ENCODE measurements around the gene EXOC3. TPM values are rescaled to one million over a fixed set of nuclear protein-coding genes. Genes with fewer than 3 reads are reported as not detected.

EXOC3 gene
- polyA plus RNA-seq, 3 donors, result 33.2 to 59.7 (median 53.8) TPM

- peaks cover 19 to 21% of the 10 kb centered on the region in 2 donors for H3K4me1 ChIP-seq (ENCODE audit: control insufficient read depth in 1 of 2, insufficient read depth in 2 of 2, low read length in 2 of 2)
- no peak overlapping the region for H3K4me3 ChIP-seq (replicated peaks in 1 of 3; ENCODE audit: low read depth in 2 of 3, low read length in 3 of 3)
- H3K4me3 Mint-ChIP-seq, result no peak overlapping the region
- H3K9me3 Mint-ChIP-seq, result peaks cover 0 to 4% (median 2%) of the 10 kb centered on the region in 7 donors
- no peak overlapping the region for H2AFZ ChIP-seq (ENCODE audit: insufficient read depth, low read depth, low read length, poor library complexity, severe bottlenecking)
- H4K20me1 ChIP-seq (ENCODE audit: insufficient read depth, low read length), result no peaks in the 10 kb centered on the region
- no peaks in the 10 kb centered on the region for H3K9me3 ChIP-seq (replicated peaks in 1 of 2; ENCODE audit: control insufficient read depth in 1 of 2, insufficient read depth in 1 of 2, low read length in 2 of 2)
- H3K27ac ChIP-seq (ENCODE audit: low read depth in 1 of 2, low read length in 2 of 2), result no peak overlapping the region
- no peaks in the 10 kb centered on the region for H3K36me3 Mint-ChIP-seq
- H3K36me3 ChIP-seq (replicated peaks in 1 of 2; ENCODE audit: control insufficient read depth in 1 of 2, insufficient read depth in 2 of 2, low read length in 2 of 2), result no peaks in the 10 kb centered on the region
- H3K4me2 ChIP-seq (replicated peaks; ENCODE audit: extremely low read depth, low read length, poor library complexity, severe bottlenecking), result no peak overlapping the region
- H3K27ac Mint-ChIP-seq, result no peak overlapping the region
- 97% methylated on average over 8 of the region's 12 CpGs for WGBS (ENCODE audit: insufficient coverage)
- no peak for DNase-seq
- H3K27me3 ChIP-seq (ENCODE audit: control insufficient read depth in 2 of 2, insufficient read depth in 2 of 2, low read length in 2 of 2), result peaks cover 0 to 6% of the 10 kb centered on the region in 2 donors
- H3K79me2 ChIP-seq (ENCODE audit: insufficient read depth, low read length), result no peaks in the 10 kb centered on the region
- peaks cover 14% of the 10 kb centered on the region for H3K4me1 Mint-ChIP-seq
- intact Hi-C loops (cut with micrococcal nuclease), result no loop called here
- TF ChIP-seq, protein P1, sequence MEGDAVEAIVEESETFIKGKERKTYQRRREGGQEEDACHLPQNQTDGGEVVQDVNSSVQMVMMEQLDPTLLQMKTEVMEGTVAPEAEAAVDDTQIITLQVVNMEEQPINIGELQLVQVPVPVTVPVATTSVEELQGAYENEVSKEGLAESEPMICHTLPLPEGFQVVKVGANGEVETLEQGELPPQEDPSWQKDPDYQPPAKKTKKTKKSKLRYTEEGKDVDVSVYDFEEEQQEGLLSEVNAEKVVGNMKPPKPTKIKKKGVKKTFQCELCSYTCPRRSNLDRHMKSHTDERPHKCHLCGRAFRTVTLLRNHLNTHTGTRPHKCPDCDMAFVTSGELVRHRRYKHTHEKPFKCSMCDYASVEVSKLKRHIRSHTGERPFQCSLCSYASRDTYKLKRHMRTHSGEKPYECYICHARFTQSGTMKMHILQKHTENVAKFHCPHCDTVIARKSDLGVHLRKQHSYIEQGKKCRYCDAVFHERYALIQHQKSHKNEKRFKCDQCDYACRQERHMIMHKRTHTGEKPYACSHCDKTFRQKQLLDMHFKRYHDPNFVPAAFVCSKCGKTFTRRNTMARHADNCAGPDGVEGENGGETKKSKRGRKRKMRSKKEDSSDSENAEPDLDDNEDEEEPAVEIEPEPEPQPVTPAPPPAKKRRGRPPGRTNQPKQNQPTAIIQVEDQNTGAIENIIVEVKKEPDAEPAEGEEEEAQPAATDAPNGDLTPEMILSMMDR (IDR thresholded peaks at IDR 0.05), result no peak
- no peak overlapping the region for H3K9ac ChIP-seq (ENCODE audit: insufficient read depth, low read length, poor library complexity, severe bottlenecking)
- H3K27me3 Mint-ChIP-seq (ENCODE audit: low read depth in 3 of 3), result peaks cover 6 to 21% (median 14%) of the 10 kb centered on the region in 3 donors
Measured at GRCh38 chr5:404666-405241, 38.2 kb upstream of the EXOC3 start.

GRCh38 chr5:405421-405820, 37.6 kb upstream of the EXOC3 start:
- H3K9me3 ChIP-seq (replicated peaks in 1 of 2; ENCODE audit: control insufficient read depth in 1 of 2, insufficient read depth in 1 of 2, low read length in 2 of 2), result no peaks in the 10 kb centered on the region
- H3K36me3 ChIP-seq (replicated peaks in 1 of 2; ENCODE audit: control insufficient read depth in 1 of 2, insufficient read depth in 2 of 2, low read length in 2 of 2), result no peaks in the 10 kb centered on the region
- H3K27ac ChIP-seq (ENCODE audit: low read depth in 1 of 2, low read length in 2 of 2), result no peak overlapping the region
- Mint-ChIP-seq H3K27me3 (ENCODE audit: low read depth in 3 of 3) (peaks cover 6 to 14% (median 9%) of the 10 kb centered on the region in 3 donors), H3K27ac (no peak overlapping the region), H3K9me3 (peaks cover 0 to 4% (median 2%) of the 10 kb centered on the region in 7 donors), H3K36me3 (no peaks in the 10 kb centered on the region), H3K4me1 (peaks cover 8% of the 10 kb centered on the region), H3K4me3 (no peak overlapping the region)
- peaks cover 0 to 2% of the 10 kb centered on the region in 2 donors for H3K27me3 ChIP-seq (ENCODE audit: control insufficient read depth in 2 of 2, insufficient read depth in 2 of 2, low read length in 2 of 2)
- WGBS (ENCODE audit: insufficient coverage), result 98% methylated on average over 14 of the region's 18 CpGs
- no peak overlapping the region for H3K9ac ChIP-seq (ENCODE audit: insufficient read depth, low read length, poor library complexity, severe bottlenecking)
- no peak overlapping the region for H3K4me3 ChIP-seq (replicated peaks in 1 of 3; ENCODE audit: low read depth in 2 of 3, low read length in 3 of 3)
- intact Hi-C loops (cut with micrococcal nuclease), result no loop called here
- TF ChIP-seq, protein P1 (IDR thresholded peaks at IDR 0.05), result no peak
- DNase-seq, result no peak
- H3K79me2 ChIP-seq (ENCODE audit: insufficient read depth, low read length), result no peaks in the 10 kb centered on the region
- H3K4me1 ChIP-seq (ENCODE audit: control insufficient read depth in 1 of 2, insufficient read depth in 2 of 2, low read length in 2 of 2), result peaks cover 13 to 15% of the 10 kb centered on the region in 2 donors
- no peak overlapping the region for H2AFZ ChIP-seq (ENCODE audit: insufficient read depth, low read depth, low read length, poor library complexity, severe bottlenecking)
- no peak overlapping the region for H3K4me2 ChIP-seq (replicated peaks; ENCODE audit: extremely low read depth, low read length, poor library complexity, severe bottlenecking)
- H4K20me1 ChIP-seq (ENCODE audit: insufficient read depth, low read length), result no peaks in the 10 kb centered on the region
